ENCODE data around the gene FAM72B.
"Not testable (repeated sequence)": the region's sequence is repeated elsewhere in the genome, so short reads cannot be mapped to it uniquely, and the experiment has no call there.

FAM72B gene

DNA sequence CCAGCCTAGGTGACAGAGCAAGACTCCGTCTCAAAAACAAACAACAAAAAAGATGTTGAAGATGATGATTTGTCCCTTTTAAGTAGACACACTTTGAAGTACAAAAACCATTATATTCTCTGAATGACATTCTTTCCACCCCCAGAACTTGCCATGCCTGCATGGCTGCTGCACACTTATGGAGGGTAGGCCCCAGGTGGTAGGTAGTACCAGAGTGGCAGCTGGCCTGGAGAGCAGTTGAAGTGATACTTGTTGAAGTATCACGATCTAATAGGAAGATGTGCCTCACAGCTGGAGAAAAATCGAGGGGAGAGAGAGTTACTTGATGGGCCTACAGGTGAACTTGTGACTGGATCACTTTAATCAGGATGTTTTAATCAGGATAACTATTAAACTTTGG is 15.6 kb upstream of the FAM72B start:
- DNase-seq = not testable (repeated sequence)

DNA sequence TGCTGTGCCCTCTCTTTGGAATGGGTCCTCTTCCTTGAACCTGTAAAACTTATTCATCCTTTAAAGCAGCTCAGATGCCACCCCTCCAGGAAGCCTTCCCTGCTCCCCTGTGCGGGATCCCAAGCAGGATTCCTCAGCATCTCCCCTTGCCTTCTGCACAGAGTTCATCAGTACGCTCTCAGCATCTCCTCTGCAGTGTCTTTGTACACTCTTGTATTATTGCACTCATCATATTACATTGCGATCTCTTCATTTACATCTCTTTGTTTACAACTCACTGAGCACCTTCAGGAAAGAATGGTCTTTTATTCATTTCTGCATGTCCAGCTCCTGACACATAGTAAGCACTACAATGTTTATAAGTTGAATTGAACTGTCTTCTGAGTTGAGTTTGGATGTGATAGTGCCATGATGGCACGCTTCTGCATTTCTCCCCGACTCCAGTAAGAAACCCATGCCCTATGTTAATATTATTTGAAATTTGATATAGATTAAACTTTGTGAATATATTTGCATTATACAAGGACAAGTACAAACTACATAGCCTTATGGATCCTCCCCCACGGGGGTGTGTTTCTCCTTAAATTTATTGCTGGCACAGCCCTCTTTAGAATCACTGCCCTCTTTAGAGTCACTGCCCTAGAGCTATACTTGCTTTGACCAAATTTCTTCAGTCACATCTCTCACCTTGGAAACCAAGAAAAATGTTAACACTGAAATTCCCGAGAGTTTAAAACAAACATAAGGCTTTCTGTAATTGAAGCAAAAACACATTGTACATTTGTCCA is 13.1 kb upstream of the FAM72B start:
- DNase-seq = not testable (repeated sequence)

GRCh38 chr1:121192512-121192911 is 8.4 kb upstream of the FAM72B start:
- DNase-seq = not testable (repeated sequence)

- DNase-seq = not testable (repeated sequence)
Measured at GRCh38 chr1:121187914-121188313, 3.8 kb upstream of the FAM72B start.

- not testable (repeated sequence) for DNase-seq
Measured at GRCh38 chr1:121186191-121186590, 2.1 kb upstream of the FAM72B start.

- peak; percentile 61 for DNase-seq
Measured at GRCh38 chr1:121185140-121185708, 1.1 kb upstream of the FAM72B start.

- DNase-seq = peak; percentile 57
Measured at GRCh38 chr1:121183867-121184266, 273 bp downstream of the FAM72B start.

DNA sequence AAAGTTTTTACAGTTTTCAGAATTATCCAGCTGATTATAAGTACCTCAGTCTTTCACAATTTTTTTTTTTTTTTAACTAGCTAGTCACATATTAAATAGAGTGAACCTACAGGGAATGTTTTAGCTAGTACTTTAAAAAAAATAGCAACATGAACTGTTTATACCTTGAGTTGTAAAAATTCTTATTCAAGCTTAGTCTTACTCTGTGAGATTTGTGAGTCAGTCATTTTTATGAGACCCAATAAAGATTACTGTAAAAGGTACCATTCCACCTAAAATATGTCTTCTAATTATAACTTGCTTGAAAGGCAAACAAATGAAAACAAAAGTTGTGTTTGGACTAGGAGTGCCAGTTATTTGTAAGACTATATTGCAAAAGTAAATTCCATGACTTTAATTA is 5.9 kb downstream of the FAM72B start:
- DNase-seq = not testable (repeated sequence)

DNA sequence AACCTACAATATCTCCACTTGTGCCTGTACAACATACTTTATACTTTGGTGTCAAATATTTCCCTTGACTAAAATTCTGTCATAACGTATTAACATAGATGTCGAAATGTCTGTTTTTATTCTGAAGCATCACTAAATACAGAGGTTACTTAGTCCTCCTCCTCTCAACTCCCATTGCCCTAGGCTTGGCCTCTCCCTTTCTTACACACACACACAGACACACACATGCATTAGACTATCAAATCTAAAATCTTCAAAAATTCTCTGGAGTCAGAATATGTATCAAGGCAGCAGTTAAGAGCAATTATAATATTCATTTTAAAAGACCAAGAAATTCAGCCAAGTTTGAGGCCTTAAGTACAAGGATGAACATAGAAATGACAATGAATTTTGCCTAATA is 7.5 kb downstream of the FAM72B start:
- not testable (repeated sequence) for DNase-seq

GRCh38 chr1:121168152-121168668 is 15.9 kb downstream of the FAM72B start:
- DNase-seq = not testable (repeated sequence)

DNA sequence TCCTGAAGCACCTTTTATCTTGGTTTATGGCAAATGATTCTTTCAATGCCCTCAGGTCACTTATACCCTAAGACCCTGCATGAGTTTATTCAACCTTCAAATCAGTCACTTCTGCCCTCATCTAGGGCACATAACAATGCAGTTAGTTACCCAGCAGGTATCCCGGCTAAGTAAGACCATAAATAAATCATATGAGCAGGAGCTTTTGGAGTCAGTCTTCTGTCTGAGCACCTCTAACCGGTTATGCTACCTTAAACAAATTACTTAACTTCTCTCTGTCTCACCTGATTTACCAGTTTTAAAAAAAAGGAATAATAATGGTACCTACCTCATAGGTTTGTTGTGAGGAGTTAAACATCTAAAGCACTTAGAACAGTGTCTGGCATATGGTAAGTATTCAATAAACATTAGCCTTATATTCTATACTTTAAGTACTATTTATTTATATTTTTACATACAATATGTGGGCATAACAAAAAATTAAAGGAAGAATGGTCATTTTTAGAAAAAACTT is 16.9 kb downstream of the FAM72B start:
- not testable (repeated sequence) for DNase-seq

GRCh38 chr1:121165296-121165695 is 18.8 kb downstream of the FAM72B start:
- not testable (repeated sequence) for DNase-seq

DNA sequence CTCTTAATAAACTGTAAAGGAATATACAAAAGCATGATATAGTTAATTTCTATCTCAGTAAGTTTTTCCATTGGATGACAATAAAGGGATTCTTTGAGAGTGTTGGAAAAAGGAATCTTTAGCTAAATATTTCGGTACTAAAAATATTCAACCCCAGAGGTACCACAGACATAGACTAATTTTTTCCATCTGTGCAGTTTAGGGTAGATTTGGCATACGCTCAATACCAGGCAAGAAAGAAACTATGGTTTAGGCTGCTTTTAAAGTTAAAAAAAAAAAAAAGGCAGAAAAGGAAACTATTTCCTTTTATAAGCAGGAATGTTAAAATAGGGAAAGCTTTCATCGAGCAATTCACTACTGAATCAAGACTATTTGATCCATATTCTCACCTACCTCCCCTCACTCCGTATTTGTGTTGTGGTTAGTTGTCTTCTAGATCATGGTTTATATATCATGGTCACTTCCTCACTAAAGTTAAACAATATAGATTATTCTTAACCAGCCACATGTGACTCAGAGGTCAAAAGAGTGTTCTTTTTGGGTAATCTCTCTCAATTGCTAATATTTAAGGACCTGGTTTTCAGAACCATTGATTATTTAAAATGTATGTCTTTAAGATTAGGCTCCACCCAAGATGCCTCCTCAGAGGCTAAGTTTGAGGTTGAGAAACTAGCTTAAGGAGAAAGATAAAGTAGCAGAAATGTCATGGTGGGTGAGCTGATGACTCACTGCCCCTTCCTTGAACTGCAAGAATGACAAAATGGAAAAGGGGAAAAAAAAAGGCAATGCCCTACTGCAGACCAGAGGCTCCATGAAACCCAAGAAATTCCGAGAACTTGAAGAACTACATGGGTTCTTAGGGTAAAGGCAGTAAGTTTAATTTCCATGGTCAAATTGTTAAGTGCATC is 20.0 kb downstream of the FAM72B start:
- not testable (repeated sequence) for DNase-seq

GRCh38 chr1:121161199-121161901 is 22.8 kb downstream of the FAM72B start:
- DNase-seq = not testable (repeated sequence)

GRCh38 chr1:121160118-121160517 is 24.0 kb downstream of the FAM72B start:
- not testable (repeated sequence) for DNase-seq

GRCh38 chr1:121157609-121158008 is 26.5 kb downstream of the FAM72B start:
- not testable (repeated sequence) for DNase-seq

DNA sequence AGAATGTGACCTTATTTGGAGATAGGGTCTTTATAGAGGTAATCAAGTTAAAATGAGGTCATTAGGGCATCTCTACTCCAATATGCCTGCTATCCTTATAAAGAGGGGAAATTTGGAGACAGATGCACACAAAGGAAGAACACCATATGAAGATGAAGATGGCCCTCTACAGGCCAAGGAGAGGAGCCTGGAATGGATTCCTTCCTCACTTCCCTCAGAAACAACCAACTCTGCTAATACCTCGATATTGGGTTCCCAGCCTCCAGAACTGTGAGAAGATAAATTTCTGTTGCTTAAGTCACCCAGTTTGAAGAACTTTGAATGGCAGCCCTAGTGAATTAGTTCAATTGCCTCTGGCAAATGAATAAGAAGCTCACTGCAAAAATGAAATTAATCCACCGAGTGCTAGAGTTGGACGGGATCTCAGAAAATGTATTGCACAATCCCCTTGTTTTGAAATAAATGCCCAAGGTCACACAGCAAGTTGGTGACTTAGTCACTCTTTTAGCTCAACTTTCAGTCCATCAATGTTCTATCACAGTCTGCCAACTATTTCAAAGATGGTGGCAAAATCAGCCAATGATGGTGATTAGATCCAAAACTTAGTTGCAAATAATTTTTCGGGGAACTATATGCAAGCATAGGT is 27.1 kb downstream of the FAM72B start:
- not testable (repeated sequence) for DNase-seq

DNA sequence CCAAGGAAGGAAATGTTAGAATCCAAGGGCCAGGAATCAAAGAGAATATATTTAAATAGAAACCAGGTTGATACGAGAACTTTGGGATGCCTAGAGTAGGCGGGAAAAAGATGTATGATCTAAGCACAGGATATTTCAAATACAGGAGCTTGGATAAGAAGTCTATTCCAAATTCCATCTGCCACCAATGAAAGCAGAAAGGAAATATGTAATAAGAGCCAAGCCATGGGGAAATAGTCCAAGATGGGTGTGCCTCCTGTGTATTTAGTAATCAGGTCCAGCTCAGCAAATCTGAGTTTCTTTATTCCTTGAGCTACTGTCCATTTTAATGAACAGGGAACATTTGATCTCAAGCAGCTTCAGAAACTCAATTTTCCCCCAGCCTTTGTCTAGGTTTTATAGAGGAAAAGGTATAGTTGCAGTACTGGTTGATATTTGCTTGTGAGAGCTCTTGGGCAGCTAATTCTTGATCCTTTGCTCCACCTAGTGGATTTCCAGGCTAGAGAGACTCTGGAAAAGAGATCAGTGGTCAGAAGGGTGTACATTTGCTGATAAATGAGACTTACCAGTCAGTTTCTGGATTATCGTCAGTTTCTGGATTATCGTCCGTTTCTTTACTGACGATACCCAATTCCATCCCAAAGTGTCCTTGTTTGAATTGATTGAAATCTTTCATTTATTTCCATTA is 28.3 kb downstream of the FAM72B start:
- DNase-seq = not testable (repeated sequence)

- DNase-seq = not testable (repeated sequence)
Measured at GRCh38 chr1:121154811-121155210, 29.3 kb downstream of the FAM72B start.

- not testable (repeated sequence) for DNase-seq
Measured at GRCh38 chr1:121152788-121153187, 31.4 kb downstream of the FAM72B start.

DNA sequence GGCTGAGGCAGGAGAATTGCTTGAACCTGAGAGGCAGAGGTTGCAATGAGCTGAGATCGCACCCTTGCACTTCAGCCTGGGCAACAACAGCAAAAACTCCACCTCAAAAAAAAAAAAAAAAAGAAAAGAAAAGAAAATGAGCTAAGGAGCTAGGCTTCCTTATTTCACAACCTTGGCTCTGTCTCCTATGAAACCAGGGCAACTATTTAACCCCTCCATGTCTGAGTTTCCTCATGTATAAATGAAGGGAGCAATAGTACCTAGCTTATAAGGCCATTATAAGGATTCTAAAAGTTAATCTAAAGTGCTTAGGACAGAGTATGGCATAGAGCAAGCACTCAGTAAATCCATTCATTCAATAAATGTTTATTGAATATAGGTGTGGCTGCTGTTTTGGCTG is 32.8 kb downstream of the FAM72B start:
- not testable (repeated sequence) for DNase-seq

Data from activated effector memory CD4-positive, alpha-beta T cell treated with anti-CD3 and anti-CD28 coated beads, Interleukin-2, amount 50 U/mL, for 16 hours (primary cell).